LHCN-M2 (cell line): Measurements from ENCODE around the gene LNX1. TPM values are rescaled to one million over a fixed set of nuclear protein-coding genes. Genes with fewer than 3 reads are reported as not detected.

ENCODE experiments used
- DNase-seq: peaks from one replicate; pipeline ENCODE4 v3.0.0-alpha.2; 2012; ENCODE audit warnings: low read depth
- total RNA-seq: library from RNA; depleted of rRNA; stranded (reverse); fragments of >200 nt; gene quantifications from 2 replicates; pipeline ENCODE4 v1.2.3, GENCODE V29; 2014

Gene LNX1
- total RNA-seq, 1 experiment from 2014 or later = 10.8 TPM

- DNase-seq = no peak
These were observed 18.7 kb downstream of the LNX1 start for GRCh38 chr4:53572600-53572994.

GRCh38 chr4:53571936-53572599 is 19.2 kb downstream of the LNX1 start:
- DNase-seq = no peak

- peak; percentile 87 for DNase-seq
These were observed 27.5 kb downstream of the LNX1 start for GRCh38 chr4:53563824-53564223.

GRCh38 chr4:53562409-53562808 is 28.9 kb downstream of the LNX1 start:
- DNase-seq = no peak

- no peak for DNase-seq
These were observed 32.2 kb downstream of the LNX1 start for GRCh38 chr4:53559021-53559620.

GRCh38 chr4:53558065-53558801 is 33.1 kb downstream of the LNX1 start:
- DNase-seq = peak; percentile 92

GRCh38 chr4:53557669-53558064 is 33.6 kb downstream of the LNX1 start:
- peak; percentile 36 for DNase-seq

- DNase-seq = no peak
These were observed 34.6 kb downstream of the LNX1 start for GRCh38 chr4:53556651-53557050.

GRCh38 chr4:53553486-53554210 is 37.6 kb downstream of the LNX1 start:
- DNase-seq = no peak

- no peak for DNase-seq
These were observed 38.6 kb downstream of the LNX1 start for GRCh38 chr4:53552711-53553110.

GRCh38 chr4:53551958-53552357 is 39.3 kb downstream of the LNX1 start:
- no peak for DNase-seq

- DNase-seq = no peak
These were observed 39.9 kb downstream of the LNX1 start for GRCh38 chr4:53551281-53551864.

- DNase-seq = no peak
These were observed 42.6 kb downstream of the LNX1 start for GRCh38 chr4:53548662-53549061.

GRCh38 chr4:53547983-53548382 is 43.3 kb downstream of the LNX1 start:
- no peak for DNase-seq

GRCh38 chr4:53545942-53546581 is 45.2 kb downstream of the LNX1 start:
- no peak for DNase-seq

GRCh38 chr4:53545273-53545672 is 46.0 kb downstream of the LNX1 start:
- DNase-seq = no peak

- no peak for DNase-seq
These were observed 47.7 kb downstream of the LNX1 start for GRCh38 chr4:53543561-53543960.

- peak; percentile 89 for DNase-seq
These were observed 49.6 kb downstream of the LNX1 start for GRCh38 chr4:53541577-53542206.

- no peak for DNase-seq
These were observed 52.5 kb downstream of the LNX1 start for GRCh38 chr4:53538756-53539155.

- no peak for DNase-seq
These were observed 53.7 kb downstream of the LNX1 start for GRCh38 chr4:53537606-53538005.

- no peak for DNase-seq
These were observed 55.0 kb downstream of the LNX1 start for GRCh38 chr4:53536328-53536727.
